NCI-H82 treated with DMSO at 0.1 percent for 48 hours (cell line): ENCODE results near the gene PI3.
A peak's percentile ranks its signal among the peaks of the same experiment; 100 is the strongest.
"Not testable (repeated sequence)": the region's sequence is repeated elsewhere in the genome, so short reads cannot be mapped to it uniquely, and the experiment has no call there.

Experiments
- DNase-seq: peaks from one replicate; lab custom pipeline; 2025; ENCODE audit not compliant: unreplicated experiment; lab: John Stamatoyannopoulos, UW

Gene PI3, protein sequence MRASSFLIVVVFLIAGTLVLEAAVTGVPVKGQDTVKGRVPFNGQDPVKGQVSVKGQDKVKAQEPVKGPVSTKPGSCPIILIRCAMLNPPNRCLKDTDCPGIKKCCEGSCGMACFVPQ

DNA sequence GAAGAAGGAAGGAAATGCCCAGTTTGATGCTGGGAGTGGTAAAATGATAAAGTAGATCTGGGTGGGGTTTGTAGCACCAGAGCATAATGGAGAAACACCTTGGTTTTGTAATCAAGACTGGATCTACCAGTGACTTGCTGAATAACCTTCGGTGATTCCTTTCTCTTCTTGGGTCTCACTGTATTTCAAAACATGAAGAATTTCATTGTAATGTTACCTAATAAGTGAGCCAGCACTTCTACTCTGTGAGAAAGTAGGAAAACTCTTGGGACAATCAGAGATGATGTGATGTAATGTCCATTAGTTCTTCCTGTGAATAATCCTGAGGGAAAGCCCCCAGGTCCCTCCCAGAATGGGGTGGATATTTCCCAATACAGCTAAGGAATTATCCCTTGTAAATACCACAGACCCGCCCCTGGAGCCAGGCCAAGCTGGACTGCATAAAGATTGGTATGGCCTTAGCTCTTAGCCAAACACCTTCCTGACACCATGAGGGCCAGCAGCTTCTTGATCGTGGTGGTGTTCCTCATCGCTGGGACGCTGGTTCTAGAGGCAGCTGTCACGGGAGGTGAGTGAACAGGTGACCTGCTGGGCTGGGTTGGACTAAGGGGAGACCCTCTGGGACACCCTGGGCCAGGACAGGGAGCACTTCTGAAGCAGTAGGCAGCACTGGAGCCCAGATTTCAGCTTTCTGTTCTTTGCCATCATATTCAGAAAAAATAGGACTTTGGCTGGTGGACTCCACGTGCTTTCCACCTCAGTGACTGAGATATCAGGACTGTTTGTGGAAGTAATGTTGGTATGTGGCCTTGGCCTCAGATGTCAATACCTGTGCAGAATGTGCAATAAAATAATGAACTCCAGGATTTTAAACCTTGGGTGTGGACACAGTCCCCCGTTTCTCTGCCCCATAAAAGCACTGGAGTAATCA is at the start of gene PI3:
PI3 (plus strand) TSS at position 469 of the 931 bp plus-strand sequence; CDS start at position 490, 21 bp downstream.
- no peak for DNase-seq

DNA sequence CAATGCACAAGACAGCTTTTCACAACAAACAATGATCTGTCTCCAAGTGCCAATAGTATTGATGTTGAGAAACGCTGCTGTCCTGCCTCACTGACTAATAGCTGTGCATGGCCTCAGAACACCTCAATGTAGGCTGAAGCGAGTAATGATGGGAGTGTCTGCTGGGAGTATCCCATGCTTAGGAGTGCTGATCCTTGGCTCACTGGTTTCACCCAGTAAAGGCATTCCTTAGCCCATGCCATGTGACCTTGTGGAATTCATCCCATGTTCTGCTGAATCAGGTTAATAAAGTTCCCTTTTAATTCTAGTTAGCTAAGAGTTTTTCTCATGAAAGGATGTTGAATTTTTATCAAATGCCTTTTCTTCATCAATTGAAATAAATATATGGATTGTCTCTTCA is 46.6 kb upstream of the PI3 start:
- DNase-seq = no peak

DNA sequence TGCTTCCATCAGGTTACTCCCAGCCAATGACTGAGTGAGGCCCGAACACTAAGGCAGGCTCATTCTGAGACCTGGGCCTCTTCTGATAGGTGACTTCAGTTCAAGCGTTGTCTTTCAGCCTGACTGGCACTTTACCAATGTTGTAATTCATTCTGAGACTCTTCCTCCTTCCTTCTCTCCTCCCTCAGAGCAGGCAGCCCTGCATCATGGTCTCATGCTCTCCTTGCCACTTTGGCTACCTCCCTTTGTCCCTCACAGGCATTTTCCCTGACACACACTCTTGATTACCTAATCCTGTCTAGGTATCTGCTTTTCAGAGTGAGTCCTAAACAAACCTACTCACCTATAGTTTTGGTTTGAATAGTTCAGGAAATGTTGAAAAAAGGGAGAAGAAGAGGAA is 37.8 kb upstream of the PI3 start:
- no peak for DNase-seq

DNA sequence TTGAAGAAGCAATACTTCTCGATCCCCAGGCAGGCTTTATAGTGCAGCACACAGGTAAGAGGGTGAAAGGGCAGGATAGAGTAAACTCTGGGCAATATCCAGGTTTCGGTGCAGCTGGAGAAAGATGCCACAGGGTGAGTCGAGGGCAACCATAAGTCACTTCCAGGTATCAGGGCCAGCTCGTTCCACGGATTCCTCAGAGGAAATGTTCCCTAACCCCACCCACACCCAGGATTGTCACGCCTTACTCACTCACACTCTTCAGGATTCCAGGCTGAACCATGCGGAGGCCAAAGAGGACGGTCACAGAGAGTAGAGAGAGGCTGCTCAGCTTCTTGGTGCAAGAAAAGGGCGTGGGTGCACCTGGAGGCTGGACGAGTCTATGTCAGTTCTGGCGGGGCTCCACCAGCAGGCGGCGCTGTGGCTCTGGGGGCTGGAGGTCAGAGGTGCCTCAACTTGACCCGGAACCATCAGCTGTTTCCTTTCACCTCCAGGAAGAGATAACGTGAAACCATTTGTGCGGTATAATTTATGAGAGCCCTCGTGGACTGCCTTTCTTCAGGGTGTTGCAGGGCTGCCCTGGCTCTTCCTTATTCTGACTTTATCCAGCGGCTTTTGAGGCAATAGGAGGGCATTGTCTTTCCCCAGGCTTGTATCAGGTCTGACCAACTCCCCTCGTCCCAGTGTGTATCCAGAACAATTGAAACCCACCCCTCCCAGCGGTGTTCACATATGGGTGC is 36.0 kb upstream of the PI3 start:
- DNase-seq = peak; percentile 15

DNA sequence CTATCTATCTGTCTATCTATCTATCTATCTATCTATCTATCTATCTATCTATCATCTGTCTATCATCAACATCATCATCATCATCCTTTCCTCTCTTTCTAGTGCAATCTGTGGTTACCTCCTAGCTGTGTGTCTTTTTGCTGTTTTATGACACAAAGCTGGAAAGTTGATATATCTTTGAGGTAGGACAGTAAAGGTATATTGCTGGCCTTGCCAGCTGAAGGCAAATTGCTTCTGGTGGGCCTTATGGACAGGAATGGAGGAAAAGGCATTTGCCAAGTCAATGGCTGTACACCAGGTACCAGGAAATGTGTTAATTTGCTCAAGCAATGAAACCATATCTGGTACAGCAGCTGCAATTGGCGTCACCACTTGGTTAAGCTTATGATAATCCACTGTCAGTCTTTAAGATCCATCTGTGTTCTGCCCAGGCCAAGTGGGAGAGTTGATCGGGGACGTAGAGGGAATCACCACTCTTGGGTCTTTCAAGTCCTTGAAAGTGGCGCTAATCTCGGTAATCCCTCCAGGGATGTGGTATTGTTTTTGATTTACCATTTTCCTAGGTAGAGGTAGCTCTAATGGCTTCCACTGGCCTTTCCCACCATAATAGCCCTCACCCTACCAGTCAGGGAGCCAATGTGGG is 34.8 kb upstream of the PI3 start:
- DNase-seq = peak; percentile 95

DNA sequence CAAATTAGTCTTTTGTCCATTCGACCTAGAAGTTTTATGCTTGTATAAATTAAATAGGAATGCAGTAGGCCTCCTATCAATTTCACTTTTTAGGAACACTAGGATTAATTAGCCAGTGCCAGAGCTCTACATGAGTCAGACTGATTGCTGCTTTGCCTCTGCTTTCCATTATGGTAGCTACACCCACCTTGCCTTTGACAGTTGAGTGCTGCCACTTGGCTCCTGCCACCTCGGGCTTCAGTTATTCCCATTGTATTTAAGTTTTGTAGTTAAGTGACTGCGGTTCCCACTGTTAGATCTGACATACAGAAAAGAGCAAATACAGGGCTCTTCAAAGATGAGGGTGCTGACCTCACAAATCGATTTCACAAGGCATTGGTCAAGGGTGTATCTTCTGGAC is 33.9 kb upstream of the PI3 start:
- no peak for DNase-seq

DNA sequence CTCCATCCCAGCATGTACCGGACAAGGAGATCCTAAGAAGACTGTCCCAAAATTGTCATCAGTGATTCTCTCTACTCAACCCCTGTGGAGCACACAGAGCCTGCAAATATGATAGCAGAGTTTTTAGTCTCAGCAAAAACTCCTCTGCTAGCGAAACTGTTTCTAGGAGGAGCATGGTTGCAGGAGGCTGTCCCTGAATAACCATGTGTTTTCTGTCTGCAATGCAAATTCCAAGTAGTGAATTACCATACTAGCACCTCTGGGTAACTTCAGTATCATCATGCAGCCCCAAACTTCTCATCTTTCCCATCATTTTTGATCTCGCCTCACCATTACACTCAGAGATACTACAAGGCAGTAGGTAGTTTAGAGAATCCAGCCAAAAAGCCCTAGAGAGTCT is 25.6 kb upstream of the PI3 start:
- no peak for DNase-seq

DNA sequence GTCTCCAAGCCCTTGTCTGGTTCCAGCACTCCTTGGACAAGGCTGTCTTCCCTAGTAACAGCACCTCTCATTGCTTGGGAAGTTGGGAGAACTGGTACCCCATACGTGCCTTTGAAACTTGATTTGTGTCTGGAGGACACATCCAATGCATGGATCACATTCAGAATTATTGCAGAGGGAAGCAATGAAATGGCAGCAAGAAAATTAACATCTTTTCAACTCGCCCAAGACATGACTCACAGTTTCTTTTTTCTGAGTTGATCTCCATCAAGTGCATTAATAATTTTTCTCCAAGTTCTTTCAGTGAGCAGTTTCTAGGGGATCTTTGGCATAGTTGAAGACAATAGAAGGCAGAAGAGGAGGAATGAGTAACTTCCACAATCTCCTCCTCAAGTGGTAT is 22.3 kb upstream of the PI3 start:
- DNase-seq = no peak

DNA sequence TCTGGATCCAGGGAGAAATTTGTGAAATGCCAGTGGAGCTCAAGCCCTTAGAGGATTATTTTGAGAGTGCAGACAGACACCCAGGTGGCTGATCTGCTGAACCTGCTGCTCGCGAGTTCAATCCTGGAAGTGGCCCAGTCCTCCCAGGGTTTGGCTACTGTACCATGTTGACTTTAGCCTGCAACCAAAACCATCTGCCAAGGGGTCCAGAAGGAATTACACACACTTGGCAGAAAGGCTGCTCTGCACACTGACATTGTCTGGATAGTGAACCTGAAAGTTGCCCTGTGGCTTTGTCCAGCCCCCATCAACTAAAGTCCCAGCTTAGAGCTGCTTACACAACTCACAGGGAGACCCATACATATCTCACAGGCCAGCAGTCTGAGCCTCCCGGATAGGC is 21.6 kb upstream of the PI3 start:
- DNase-seq = no peak

DNA sequence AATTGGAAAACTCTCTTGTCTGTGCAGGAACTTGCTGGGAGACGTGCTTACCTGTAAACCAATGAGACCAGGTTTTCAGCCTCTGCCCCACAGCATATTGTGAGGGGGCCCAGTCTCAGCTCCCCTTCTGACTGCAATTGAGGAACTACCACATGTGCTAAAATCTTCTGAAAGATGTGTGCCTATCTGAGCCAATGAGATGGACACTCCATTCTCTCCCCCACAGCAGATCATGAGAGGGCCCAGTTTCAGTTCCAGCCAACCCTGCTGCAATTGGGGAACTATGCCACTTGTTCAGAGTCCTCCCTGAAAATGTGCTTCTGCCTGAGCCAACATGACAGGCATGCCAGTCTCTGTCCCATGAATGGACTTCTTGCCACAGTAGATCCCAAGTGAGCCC is 20.9 kb upstream of the PI3 start:
- no peak for DNase-seq

DNA sequence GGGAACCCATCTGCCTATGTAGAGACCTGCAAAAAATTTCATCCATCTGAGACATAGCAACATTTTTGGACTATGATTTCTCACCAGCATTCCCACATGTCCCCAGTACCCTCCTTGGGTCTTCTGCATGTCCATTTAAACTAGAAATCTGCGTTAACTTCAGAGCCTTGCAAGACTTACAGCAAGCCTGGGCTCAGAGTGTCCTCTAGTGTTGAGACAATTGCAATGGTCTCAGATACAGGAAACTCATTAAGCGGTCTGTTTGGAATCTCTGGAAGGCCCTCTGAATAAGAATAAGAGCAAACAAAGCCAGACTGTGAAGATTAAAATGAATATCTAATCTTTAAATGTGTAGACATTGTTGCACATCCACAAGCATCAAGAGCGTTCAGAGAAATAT is 20.5 kb upstream of the PI3 start:
- no peak for DNase-seq

DNA sequence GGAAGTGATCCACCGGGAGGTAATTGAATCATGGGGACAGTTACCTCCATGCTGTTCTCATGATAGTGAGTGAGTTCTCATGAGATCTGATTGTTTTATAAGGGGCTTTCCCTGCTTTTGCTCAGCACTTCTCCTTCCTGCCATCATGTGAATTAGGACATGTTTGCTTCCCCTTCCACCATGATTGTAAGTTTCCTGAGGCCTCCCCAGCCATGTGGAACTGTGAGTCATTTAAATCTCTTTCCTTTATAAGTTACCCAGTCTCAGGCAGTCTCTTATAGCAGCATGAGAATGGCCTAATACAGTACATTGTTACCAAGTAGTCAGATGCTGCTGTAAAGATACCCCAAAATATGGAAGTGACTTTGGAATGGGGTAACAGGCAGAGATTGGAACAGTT is 19.9 kb upstream of the PI3 start:
- DNase-seq = not testable (repeated sequence)

DNA sequence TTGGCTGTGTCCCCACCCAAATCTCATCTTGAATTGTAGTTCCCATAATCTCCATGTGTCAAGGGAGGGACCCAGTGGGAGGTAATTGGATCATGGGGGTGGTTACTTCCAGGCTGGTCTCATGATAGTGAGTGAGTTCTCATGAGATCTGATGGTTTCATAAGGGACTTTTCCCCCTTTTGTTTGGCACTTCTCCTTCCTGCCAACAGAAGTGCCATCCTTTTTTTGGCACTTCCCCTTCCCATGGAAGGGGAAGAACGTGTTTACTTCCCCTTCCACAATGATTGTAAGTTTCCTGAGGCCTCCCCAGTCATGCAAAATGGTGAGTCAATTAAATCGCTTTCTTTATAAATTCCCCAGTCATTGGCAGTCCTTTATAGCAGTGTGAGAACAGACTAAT is 18.0 kb upstream of the PI3 start:
- no peak for DNase-seq

DNA sequence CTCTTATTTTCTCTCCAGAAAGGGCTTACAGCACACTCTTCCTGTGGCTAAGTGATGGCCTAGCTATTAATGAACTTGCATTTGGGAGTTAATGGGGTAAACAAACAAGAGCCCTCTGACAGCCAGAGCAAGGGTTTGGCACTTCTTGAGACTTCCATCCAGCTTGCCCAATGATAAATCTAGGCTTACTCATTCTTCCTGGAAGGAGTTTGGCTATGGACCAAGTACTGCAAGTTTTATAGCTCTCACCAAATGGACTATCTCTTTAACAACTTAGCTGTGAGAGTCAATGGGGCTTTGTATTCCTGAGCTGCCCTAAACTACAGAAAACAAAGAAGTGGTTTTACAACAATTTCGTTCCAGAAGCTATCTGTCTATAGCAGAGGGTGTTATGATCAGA is 16.7 kb upstream of the PI3 start:
- no peak for DNase-seq

DNA sequence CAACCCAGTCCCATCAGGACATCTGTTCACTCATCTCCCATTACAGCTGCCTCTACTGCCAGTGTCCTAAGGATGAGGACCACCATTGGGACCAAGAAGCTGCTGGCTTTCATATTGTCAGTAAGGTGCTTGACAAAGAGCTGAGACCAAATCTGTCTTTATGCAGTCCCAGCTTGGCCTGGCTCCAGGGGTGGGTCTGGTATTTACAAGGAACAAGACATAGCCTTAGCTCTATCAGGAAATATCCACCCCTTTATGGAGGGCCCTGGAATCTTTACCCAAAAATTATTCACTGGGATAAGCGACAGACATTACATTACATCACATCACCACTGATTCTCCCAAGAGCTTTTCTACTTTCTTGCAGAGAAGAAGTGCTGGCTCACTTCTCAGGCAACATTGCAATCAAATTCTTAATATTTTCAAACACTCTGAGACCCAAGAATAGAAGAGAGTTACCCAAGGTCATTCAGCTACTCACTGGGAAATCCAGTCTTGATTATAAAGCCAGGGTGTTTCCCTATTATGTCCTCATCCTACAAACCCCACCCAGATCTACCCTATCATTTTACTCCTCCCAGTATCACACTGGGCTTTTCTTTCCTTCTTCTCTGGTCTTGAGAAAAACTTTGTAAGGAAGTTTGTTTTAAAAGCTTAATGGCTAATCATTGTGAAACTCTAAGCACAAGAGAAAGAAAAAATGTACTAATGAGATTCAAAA is 11.5 kb upstream of the PI3 start:
- no peak for DNase-seq

DNA sequence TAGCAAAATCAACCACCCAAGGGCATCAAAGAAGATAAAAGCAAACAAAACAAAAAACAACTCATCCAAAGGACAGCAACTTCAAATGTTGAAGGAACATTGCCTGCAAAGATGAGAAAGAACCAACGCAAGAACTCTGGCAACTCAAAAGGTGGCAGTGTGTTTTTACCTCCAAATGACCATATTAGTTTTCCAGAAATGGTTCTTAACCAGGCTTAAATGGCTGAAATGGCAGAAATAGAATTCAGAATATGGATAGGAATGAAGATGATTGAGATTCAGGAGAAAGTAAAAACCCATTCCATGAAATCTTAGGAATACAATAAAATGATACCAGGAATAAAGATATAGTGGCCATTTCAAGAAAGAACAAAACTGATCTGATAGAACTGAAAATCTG is 9.8 kb upstream of the PI3 start:
- no peak for DNase-seq

DNA sequence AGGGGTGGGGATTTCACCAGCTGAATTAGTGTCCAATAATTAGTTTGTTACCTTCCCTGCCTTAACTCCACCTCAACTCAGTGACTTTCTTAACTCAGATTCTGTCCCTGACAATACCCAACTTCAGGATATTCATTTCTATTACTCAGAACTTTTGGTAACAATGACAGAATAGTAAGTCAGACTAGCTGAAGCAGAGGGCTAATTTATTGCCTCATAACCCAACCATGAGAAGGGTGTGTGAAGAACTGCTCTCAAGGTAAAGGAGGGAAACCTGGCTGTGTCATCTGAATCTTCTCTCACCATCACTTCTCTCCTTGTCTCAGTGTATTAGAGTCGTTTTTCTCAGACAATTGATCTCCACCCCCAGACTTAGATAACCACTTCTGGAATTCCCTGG is 1.2 kb upstream of the PI3 start:
- no peak for DNase-seq

DNA sequence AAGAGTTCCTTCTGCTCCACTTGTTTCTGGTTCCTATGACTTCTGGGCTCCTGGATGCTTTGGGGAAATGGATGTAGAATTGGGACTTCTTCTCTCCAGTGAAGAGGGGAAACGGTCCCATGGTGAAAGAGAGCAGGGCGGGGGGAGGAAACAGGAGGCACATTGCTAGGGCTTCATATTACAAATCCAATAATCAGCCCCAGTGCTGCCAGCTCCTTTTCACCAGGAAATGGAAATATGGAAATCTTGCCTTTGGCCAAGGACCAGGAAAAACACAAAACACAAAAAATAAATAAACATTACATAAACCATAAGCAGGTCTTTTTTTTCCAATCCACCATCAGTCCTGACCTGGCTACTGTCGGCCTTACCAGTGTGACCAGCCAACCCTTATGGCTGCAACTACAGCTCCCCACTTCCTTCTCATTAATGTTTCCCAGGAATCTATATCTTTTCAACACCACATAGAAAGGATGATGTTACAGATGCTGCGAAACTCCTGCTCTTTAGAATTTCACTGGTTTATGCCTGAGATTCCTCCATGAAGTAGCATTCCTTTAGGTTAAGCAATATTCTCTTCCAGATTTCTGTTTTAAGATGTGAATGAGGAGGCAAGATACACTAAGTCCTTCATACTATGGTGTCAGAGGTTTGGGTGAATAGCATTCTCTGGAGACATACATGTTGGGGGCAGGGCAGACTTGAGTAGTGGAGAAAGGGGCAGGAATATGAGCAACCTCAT is 2.0 kb downstream of the PI3 start:
- peak; percentile 44 for DNase-seq

DNA sequence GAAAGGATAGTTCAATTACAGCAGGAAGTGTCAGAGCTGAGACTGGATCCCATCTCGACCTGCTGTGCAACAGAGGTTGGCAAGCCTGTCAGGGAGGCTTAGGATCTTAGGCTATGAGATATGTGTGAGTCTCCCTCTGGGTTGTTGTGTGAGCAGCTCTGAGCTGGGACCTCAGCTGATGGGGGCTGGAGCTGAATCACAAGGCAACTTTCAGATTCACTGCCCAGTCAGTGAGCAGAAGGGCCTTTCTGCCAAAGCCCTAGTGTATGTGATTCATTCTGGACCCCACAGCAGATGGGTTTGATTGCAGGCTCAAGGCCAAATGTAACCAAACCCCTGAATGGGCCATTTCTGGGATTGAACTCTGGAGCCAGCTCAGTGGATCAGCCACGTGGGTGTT is 4.5 kb downstream of the PI3 start:
- no peak for DNase-seq

DNA sequence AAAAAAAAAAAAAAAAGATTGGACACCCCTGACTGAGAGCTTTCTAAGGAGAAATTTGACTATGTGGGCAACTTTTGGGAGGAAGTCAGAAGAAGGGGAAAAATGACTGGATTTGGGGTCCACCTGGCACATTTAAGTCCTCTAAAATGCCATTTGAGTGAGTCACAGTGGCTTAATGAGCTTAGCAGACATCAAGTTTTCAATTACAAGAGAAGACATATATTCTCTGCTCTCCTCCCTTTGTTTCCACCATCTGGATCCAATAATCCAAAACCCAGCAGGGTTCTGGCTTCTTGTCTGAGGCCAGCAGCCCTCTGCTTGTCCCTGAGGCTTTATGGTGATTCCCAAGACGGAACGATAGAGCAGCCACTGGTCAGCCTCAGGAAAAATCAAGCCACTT is 6.9 kb downstream of the PI3 start:
- peak; percentile 12 for DNase-seq
